Activated CD8-positive, alpha-beta memory T cell treated with anti-CD3 and anti-CD28 coated beads for 4 hours (primary cell): ENCODE results near the gene CDHR2.

Experiments
- DNase-seq, 2 donors: peaks; one replicate each; pipeline ENCODE4 v3.0.0-alpha.2; 2020; ENCODE audit warnings: low read depth in 2 of 2

The CDHR2 gene

DNA sequence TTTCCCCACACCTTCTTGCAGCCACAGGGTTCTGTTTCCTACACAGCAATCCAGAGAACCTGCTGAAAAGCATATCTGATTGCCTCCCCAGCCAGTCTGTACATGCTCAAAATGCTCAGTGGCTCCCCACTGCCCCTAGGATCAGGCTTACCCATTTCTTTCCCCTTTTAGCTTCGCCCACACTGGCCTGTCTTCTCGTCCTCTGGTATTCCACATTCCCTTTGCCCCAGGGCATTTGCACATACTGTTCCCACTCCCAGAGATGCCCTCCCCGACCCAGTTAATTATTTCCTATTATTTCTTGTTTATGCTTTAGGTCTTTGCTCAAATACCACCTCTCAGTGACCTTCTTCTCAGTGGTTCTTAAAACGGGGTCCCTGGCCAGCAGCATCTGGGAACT is 91.5 kb downstream of the CDHR2 start:
- no peak for DNase-seq

DNA sequence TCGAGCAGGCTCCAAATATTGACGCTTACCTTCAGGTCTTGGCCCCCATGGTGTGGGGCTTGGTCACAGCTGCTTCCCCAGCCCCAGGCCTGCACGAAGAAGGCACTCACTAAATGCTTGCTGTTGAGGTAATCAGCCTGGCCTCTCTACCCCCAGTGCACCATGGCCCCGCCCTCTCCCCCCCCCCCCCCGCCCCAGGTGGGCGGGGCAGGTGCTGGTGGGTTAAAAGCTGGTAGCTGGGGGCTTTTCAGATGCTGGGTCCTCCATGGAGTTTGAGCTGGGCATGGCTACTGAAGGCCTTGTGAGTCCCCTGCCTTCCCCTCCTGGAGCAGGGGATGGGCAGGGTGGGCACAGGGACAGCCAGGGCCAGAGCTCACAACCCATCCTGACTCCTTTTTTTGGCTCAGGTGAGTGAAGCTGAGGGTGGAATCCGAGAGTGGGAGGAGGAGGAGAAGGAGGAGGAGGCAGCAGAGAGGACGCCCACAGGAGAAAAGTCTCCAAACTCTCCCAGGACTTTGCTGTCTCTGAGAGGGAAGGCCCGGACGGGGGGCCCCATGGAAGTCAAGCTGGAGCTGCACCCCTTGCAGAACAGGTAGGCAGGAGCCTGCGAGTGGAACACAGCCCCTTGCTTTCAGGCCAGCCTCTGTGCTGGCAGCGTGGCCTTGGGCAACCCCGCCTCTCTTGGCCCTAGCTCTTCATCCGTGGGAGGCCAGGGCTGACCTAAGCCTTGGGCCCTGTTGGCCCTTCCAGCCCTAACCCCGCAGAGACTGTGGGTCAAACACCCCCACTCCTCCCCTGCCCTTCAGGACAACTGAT is 93.7 kb downstream of the CDHR2 start:
- no peak for DNase-seq

DNA sequence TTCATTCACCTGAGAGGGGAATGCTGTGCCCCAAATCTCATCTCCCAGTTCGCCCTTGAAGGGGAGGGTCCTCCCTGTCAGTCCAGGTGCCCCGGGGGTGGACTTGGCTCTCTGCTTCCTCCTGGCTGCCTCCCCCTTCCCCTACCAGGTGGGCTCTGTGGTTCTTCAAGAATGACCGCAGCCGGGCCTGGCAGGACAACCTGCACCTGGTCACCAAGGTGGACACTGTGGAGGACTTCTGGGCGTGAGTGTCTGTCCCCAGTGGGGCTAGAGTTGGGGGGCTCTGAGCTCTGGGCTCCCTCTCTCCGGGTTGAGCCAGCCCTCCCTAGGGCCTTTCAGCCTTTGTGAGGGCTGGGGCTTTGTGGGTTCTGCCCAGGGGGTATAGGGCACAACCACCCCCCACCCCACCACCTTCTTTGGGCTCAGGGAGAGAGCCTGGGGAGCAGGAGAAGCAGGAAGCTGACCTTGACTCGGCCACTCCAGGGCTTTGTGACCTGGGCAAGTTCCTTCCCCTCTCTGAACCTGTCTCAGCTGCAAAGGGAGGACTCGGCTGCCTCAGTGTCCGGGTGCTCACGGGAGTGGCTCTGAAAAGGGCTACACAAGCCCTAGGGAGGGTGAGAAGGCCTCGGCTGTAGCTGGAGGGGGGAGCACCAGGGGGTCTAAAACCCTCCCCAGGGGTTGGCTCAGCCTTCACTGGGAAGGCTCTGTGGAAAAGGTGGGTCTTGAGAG is 94.5 kb downstream of the CDHR2 start:
- DNase-seq, result no peak

DNA sequence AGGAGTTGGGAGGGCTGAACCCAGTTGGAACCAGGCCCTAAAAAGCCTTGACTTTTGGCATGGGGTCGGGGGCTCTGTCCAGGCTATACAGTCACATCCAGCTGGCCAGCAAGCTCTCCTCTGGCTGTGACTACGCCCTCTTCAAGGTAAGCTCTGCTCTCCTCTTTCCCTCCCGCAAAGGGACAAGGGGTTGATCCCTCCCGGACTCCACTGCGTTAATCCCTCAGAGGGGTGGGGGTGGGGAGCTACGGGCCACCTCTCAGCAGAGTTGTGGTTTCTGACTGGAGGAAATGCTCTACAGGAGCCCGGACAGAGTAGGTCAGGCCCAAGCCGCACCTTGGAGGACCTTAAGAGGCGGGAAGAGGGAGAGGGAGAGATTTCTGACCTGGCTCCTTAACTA is 95.2 kb downstream of the CDHR2 start:
- no peak for DNase-seq

DNA sequence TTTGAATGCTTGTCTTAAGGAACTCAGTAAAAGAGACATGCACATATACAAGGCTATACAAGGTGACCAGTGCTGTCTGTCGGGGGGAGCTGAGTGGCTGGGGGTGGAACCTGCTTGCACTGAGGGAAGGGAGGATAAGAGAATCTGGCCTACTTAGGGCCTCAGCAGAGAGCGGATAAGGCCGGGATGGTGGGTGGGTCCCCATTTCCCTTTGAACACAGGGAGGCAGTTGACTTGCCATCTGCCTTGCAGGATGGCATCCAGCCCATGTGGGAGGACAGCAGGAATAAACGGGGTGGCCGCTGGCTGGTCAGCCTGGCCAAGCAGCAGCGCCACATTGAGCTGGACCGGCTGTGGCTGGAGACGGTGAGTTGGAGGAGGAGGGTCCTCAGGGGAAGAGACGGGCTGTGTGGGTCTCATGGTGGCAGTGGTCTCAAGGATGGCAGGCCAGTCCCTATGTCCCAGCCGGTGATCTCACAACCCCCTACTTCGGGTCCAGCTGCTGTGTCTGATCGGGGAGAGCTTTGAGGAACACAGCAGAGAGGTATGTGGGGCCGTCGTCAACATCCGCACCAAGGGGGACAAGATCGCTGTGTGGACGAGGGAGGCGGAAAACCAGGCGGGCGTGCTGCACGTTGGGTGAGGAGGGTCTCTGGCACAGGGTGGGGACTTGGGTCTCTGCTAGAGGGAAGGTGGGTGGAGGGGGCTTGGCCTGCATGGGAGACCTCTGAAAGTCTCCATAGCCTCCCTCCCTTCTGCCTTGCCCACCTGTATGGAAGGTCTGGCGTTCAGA is 95.9 kb downstream of the CDHR2 start:
- DNase-seq, result no peak
